ENCODE data around the gene RAB11FIP4.

DNA sequence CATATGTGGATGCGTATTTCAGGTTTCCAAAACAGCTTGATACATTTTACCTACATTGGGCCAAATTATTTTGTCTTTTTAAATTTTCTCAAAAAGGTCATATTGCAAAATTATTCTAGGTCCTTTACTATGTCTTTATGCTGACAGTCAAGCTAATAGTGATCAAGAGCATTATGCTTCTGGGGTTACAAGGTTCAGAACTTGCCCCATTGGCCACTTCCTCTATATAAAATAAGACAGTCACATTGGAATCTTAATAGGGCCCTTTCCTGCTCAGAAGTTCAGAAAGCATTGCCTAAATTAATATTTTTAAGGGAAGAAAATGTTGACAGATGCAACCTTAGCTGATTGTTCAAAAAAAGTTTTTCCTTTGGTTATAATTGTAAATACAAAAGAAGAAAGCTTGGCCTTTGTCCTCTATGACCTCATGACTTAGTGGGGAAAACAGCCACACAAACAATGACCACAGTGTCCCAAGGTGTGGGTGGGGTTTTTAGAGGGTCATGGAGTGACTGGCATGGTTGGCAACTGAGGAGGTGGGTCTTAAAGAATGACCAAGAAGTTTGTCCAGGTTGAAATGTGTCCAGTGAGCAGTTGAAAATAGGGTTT lies 11.8 kb upstream of the RAB11FIP4 start:
- TF ChIP-seq, protein P1, sequence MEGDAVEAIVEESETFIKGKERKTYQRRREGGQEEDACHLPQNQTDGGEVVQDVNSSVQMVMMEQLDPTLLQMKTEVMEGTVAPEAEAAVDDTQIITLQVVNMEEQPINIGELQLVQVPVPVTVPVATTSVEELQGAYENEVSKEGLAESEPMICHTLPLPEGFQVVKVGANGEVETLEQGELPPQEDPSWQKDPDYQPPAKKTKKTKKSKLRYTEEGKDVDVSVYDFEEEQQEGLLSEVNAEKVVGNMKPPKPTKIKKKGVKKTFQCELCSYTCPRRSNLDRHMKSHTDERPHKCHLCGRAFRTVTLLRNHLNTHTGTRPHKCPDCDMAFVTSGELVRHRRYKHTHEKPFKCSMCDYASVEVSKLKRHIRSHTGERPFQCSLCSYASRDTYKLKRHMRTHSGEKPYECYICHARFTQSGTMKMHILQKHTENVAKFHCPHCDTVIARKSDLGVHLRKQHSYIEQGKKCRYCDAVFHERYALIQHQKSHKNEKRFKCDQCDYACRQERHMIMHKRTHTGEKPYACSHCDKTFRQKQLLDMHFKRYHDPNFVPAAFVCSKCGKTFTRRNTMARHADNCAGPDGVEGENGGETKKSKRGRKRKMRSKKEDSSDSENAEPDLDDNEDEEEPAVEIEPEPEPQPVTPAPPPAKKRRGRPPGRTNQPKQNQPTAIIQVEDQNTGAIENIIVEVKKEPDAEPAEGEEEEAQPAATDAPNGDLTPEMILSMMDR (IDR thresholded peaks at IDR 0.05), result no peak
- no peak for TF ChIP-seq POLR2A (IDR thresholded peaks at IDR 0.05)
- TF ChIP-seq POLR2AphosphoS5 (IDR thresholded peaks at IDR 0.05), result no peak
- no peak for TF ChIP-seq EP300 (IDR thresholded peaks at IDR 0.05)

All from stomach (tissue), 4 donors.